HCT116 (cell line): ENCODE results near the gene RIPK4. TPM values are rescaled to one million over a fixed set of nuclear protein-coding genes. Genes with fewer than 3 reads are reported as not detected.
"Not testable (repeated sequence)": the region's sequence is repeated elsewhere in the genome, so short reads cannot be mapped to it uniquely, and the experiment has no call there.

Experiments used
- ATAC-seq: fragments of 200-7000 bp; cut with Tn5 transposase; 2 replicates; pipeline ENCODE4 v1.9.1; 2020; ENCODE audit warnings: mild to moderate bottlenecking, moderate library complexity
- BruUV-seq: library from RNA; stranded (reverse); fragments of 400-500 nt; replicated peaks from 2 replicates; lab custom pipeline; 2021; lab: Mats Ljungman, UMichigan
- CTCF ChIA-PET: fragments of 300-600 bp; sonication (Branson Sonifier 250); formaldehyde crosslinking; loops from one replicate; lab custom pipeline; 2021; ENCODE audit warnings: antibody characterized with exemption; lab: Charles Lee
- POLR2A ChIA-PET: fragments of 300-600, 350-600 bp; sonication (Branson Sonifier 250); formaldehyde crosslinking; loops from one replicate; lab custom pipeline; 2021; ENCODE audit warnings: antibody characterized with exemption; lab: Charles Lee
- RAD21 ChIA-PET, 2 experiments: fragments of 300-600 bp; sonication (Branson Sonifier 250); formaldehyde crosslinking; loops; one replicate each; lab custom pipeline; 2023; ENCODE audit warnings: low total read pairs in 2 of 2; ENCODE audit not compliant: uncharacterized antibody in 2 of 2, unreplicated experiment in 2 of 2, low non-redundant PET in 1 of 2; lab: Charles Lee
- DNase-seq: peaks from one replicate; pipeline ENCODE4 v3.0.0-alpha.2; 2010; ENCODE audit warnings: low read depth, low spot score
- H2AFZ ChIP-seq: fragments of 200-600 bp; shearing (Covaris generic), sonication (generic); 2 replicates; pipeline ENCODE4 v1.6.1; 2017; ENCODE audit warnings: low read depth, mixed run types, mixed read lengths, antibody characterized with exemption, low read length; ENCODE audit not compliant: poor library complexity, severe bottlenecking
- H3K27ac ChIP-seq: 2 replicates; pipeline ENCODE4 v1.5.1; 2012; ENCODE audit warnings: low read depth, low read length
- H3K27me3 ChIP-seq: fragments of 200-600 bp; sonication (generic); 2 replicates; pipeline ENCODE4 v1.6.1; 2016; ENCODE audit warnings: mixed run types, low read length, mixed read lengths; ENCODE audit not compliant: insufficient read depth
- H3K36me3 ChIP-seq, 2 experiments: fragments of 200-500 bp in 1 of 2; fragments of 200-600 bp in 1 of 2; sonication (Bioruptor generic) in 1 of 2; sonication (generic) in 1 of 2; 2 replicates each; pipeline versions ENCODE4 v1.5.1 to v1.6.1; 2014 to 2016; ENCODE audit warnings: low read length in 2 of 2, inconsistent platforms in 1 of 2, mixed read lengths in 1 of 2, mixed run types in 1 of 2; ENCODE audit not compliant: insufficient read depth in 2 of 2, control insufficient read depth in 1 of 2
- H3K4me1 ChIP-seq, 2 experiments: fragments of 200-600 bp in 1 of 2; sonication (generic) in 1 of 2; 2 replicates each; pipeline versions ENCODE4 v1.5.1 to v1.6.1; 2012 to 2017; ENCODE audit warnings: low read length in 2 of 2, inconsistent platforms in 1 of 2, mild to moderate bottlenecking in 1 of 2, mixed read lengths in 1 of 2, mixed run types in 1 of 2, moderate library complexity in 1 of 2; ENCODE audit not compliant: insufficient read depth in 2 of 2, control insufficient read depth in 1 of 2
- H3K4me2 ChIP-seq: fragments of 200-600 bp; sonication (generic); 2 replicates; pipeline ENCODE4 v1.6.1; 2017; ENCODE audit warnings: mixed run types, low read length, mixed read lengths
- H3K4me3 ChIP-seq, 2 experiments: fragments of 200-600 bp in 1 of 2; sonication (generic) in 1 of 2; replicated peaks in 1 of 2; 2 replicates each; pipeline ENCODE4 v1.5.1; 2011 to 2016; ENCODE audit warnings: low read length in 2 of 2, control low read depth in 1 of 2, low read depth in 1 of 2, mild to moderate bottlenecking in 1 of 2, mixed read lengths in 1 of 2, mixed run types in 1 of 2
- H3K79me2 ChIP-seq: fragments of 200-600 bp; sonication (generic); 2 replicates; pipeline ENCODE4 v1.6.1; 2017; ENCODE audit warnings: mild to moderate bottlenecking, mixed run types, low read length, moderate library complexity, mixed read lengths; ENCODE audit not compliant: insufficient read depth
- H3K9ac ChIP-seq: fragments of 200-600 bp; sonication (generic); 2 replicates; pipeline ENCODE4 v1.6.1; 2016; ENCODE audit warnings: low read length, mixed read lengths
- H3K9me2 ChIP-seq: fragments of 200-600 bp; sonication (generic), shearing (Covaris generic); 2 replicates; pipeline ENCODE4 v1.6.1; 2017; ENCODE audit warnings: mixed run types, mild to moderate bottlenecking, moderate library complexity; ENCODE audit not compliant: insufficient read depth
- H3K9me3 ChIP-seq, 2 experiments: fragments of 200-500 bp in 1 of 2; fragments of 200-600 bp in 1 of 2; sonication (Bioruptor generic) in 1 of 2; sonication (generic) in 1 of 2; 2 replicates each; pipeline ENCODE4 v1.6.1; 2014 to 2017; ENCODE audit warnings: low read length in 2 of 2, mixed read lengths in 2 of 2, inconsistent platforms in 1 of 2, low read depth in 1 of 2, mild to moderate bottlenecking in 1 of 2, mixed run types in 1 of 2, moderate library complexity in 1 of 2; ENCODE audit not compliant: control insufficient read depth in 1 of 2, insufficient read depth in 1 of 2
- H4K20me1 ChIP-seq: fragments of 200-600 bp; sonication (generic), shearing (Covaris generic); 2 replicates; pipeline ENCODE4 v1.6.1; 2017; ENCODE audit warnings: mixed run types, mild to moderate bottlenecking, moderate library complexity; ENCODE audit not compliant: insufficient read depth
- CBX3 ChIP-seq: IDR thresholded peaks from 2 replicates; pipeline ENCODE4 v1.6.1; 2012; ENCODE audit warnings: low read depth
- CEBPB ChIP-seq: IDR thresholded peaks from 2 replicates; pipeline ENCODE4 v1.6.1; 2012; ENCODE audit warnings: low read depth
- CTCF ChIP-seq, 3 experiments: fragments of 200-600 bp in 1 of 3; sonication (generic) in 1 of 3; IDR thresholded peaks in 2 of 3; conservative IDR thresholded peaks in 1 of 3; 2 replicates each; pipeline ENCODE4 v1.5.1; 2012 to 2017; ENCODE audit warnings: low read depth in 2 of 3, low read length in 2 of 3, antibody characterized with exemption in 1 of 3, borderline replicate concordance in 1 of 3, control low read depth in 1 of 3, mild to moderate bottlenecking in 1 of 3, mixed read lengths in 1 of 3, mixed run types in 1 of 3, moderate library complexity in 1 of 3; ENCODE audit not compliant: insufficient read depth in 1 of 3
- EGR1 ChIP-seq: IDR thresholded peaks from 2 replicates; pipeline ENCODE4 v1.6.1; 2012; ENCODE audit warnings: low read depth
- EZH2 ChIP-seq: fragments of 200-600 bp; sonication (generic); IDR thresholded peaks from 2 replicates; pipeline ENCODE4 v1.6.1; 2017; ENCODE audit warnings: antibody characterized with exemption, mixed run types
- POLR2AphosphoS5 ChIP-seq: IDR thresholded peaks from 2 replicates; pipeline ENCODE4 v1.6.1; 2011; ENCODE audit warnings: mild to moderate bottlenecking, low read depth, low read length, moderate library complexity
- RAD21 ChIP-seq: IDR thresholded peaks from 2 replicates; pipeline ENCODE4 v1.6.1; 2012; ENCODE audit warnings: low read depth, mild to moderate bottlenecking
- REST ChIP-seq: IDR thresholded peaks from 2 replicates; pipeline ENCODE4 v1.6.1; 2012; ENCODE audit warnings: low read depth
- SIN3A ChIP-seq: IDR thresholded peaks from 2 replicates; pipeline ENCODE4 v1.6.1; 2012; ENCODE audit warnings: low read depth
- SP1 ChIP-seq: IDR thresholded peaks from 2 replicates; pipeline ENCODE4 v1.6.1; 2012; ENCODE audit warnings: low read depth
- TCF7L2 ChIP-seq: IDR thresholded peaks from 2 replicates; pipeline ENCODE4 v1.7.0; 2011; ENCODE audit warnings: borderline replicate concordance, inconsistent platforms; ENCODE audit not compliant: insufficient read depth, insufficient read length; ENCODE audit errors: extremely low read depth
- intact Hi-C: fragments of 100-400 bp; cut with micrococcal nuclease; formaldehyde crosslinking; loops from 2 replicates; pipeline ENCODE4 v1.10.0; 2022
- total RNA-seq: library from RNA; stranded (reverse); gene quantifications from one replicate; pipeline ENCODE4 v1.2.1, GENCODE V29; 2021; ENCODE audit not compliant: unreplicated experiment

RIPK4 gene
- total RNA-seq, 1 experiment from 2014 or later: 9.9 TPM

- TF ChIP-seq REST (no peak), CTCF (IDR thresholded peaks at IDR 0.05 in 2 of 3, conservative IDR thresholded peaks at IDR 0.05 in 1 of 3; ENCODE audit: borderline replicate concordance in 1 of 3, insufficient read depth in 1 of 3, low read depth in 2 of 3, low read length in 2 of 3) (no peak), SP1 (no peak), EZH2 (no peak), CEBPB (no peak), SIN3A (no peak), CBX3 (no peak), EGR1 (no peak), POLR2AphosphoS5 (no peak)
Measured at GRCh38 chr21:41716751-41717150, 50.1 kb downstream of the RIPK4 start (continued).

GRCh38 chr21:41715649-41716281 lies 51.1 kb downstream of the RIPK4 start:
- no TSS peak for BruUV-seq
- POLR2A ChIA-PET: no interaction called here

GRCh38 chr21:41714299-41714865 lies 52.5 kb downstream of the RIPK4 start:
- H3K4me1 ChIP-seq: peaks cover 0 to 12% of the 10 kb centered on the region in 2 experiments; a peak in 2 of 4 replicates
- H3K36me3 ChIP-seq, BruUV-seq, H3K9me2 ChIP-seq, H3K27ac ChIP-seq, intact Hi-C loops, H3K4me3 ChIP-seq, H3K9me3 ChIP-seq, ATAC-seq, H4K20me1 ChIP-seq, DNase-seq, CTCF ChIA-PET, H3K9ac ChIP-seq, H3K4me2 ChIP-seq, H2AFZ ChIP-seq, H3K79me2 ChIP-seq, POLR2A ChIA-PET, H3K27me3 ChIP-seq: not testable (repeated sequence)
- RAD21 ChIA-PET: interaction anchor here in 1 of 2 experiments (1.1 kb wide), 1 partner anchor 36 kb away, joined by 3 read pairs; no protein-coding TSS in a partner anchor

More at GRCh38 chr21:41715649-41716281, 51.1 kb downstream of the RIPK4 start:
- Histone ChIP-seq H3K9ac (no peak overlapping the region), H2AFZ (no peak overlapping the region), H4K20me1 (no peaks in the 10 kb centered on the region), H3K79me2 (no peaks in the 10 kb centered on the region), H3K36me3 (no peaks in the 10 kb centered on the region), H3K9me2 (no peaks in the 10 kb centered on the region), H3K4me2 (peak overlapping the region; percentile 35; the same call in 1 of the 2 replicates), H3K27ac (no peak overlapping the region), H3K27me3 (no peaks in the 10 kb centered on the region), H3K4me1 (peaks cover 0 to 12% of the 10 kb centered on the region in 2 experiments; a peak in 2 of 4 replicates)
- peak; percentile 36; the same call in 1 of the 2 replicates for ATAC-seq
- CTCF ChIA-PET: no interaction called here
- RAD21 ChIA-PET: no interaction called here
- no peak for DNase-seq
- TF ChIP-seq TCF7L2 (no peak), EZH2 (no peak), RAD21 (no peak)
- TF ChIP-seq, all 23 proteins: peak for 0
- Histone ChIP-seq H3K9me3 (no peaks in the 10 kb centered on the region), H3K4me3 (no peak overlapping the region)
- intact Hi-C loops: no loop called here
